ENCODE data around the gene MARVELD1. TPM values are rescaled to one million over a fixed set of nuclear protein-coding genes. Genes with fewer than 3 reads are reported as not detected.
A peak's percentile ranks its signal among the peaks of the same experiment; 100 is the strongest.

The MARVELD1 gene
- total and polyA plus RNA-seq, 12 donors: 2.8 to 11.9 (median 5.8) TPM

DNA sequence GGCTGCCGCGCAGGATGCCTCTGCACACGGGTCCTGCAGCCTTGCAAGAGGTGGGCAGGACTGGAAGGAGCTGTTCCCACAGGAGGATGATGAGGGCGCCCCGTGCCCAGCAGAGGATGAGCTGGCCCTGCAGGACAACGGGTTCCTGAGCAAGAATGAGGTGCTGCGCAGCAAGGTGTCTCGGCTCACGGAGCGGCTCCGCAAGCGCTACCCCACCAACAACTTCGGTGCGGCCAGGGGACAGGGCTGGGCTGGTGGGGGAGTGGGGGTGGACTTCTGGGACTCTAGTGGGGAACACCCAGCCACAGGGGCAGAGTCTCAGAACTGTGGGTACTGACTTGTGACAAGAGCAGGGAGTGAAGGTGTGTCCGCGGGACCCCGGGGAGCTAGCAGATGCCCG, 39.4 kb downstream of the MARVELD1 start:
- 92 to 95% methylated on average over 18 of the region's 18 CpGs for WGBS, 2 donors
- Histone ChIP-seq H3K4me1 (no peaks in the 10 kb centered on the region), H3K4me3 (no peak overlapping the region), H3K27ac (no peak overlapping the region), H3K27me3 (no peaks in the 10 kb centered on the region), H3K36me3 (peaks cover 8 to 100% (median 80%) of the 10 kb centered on the region in 9 donors), H3K9me3 (no peaks in the 10 kb centered on the region)
- DNase-seq (no peak), ATAC-seq (peak in 1 of 8 donors; percentile 10)
- intact Hi-C loops (cut with DNase I): loop anchor here in 1 of 10 donors (10.0 kb wide), 1 partner anchor 292 kb away; no protein-coding TSS in a partner anchor
- TF ChIP-seq, protein P1, sequence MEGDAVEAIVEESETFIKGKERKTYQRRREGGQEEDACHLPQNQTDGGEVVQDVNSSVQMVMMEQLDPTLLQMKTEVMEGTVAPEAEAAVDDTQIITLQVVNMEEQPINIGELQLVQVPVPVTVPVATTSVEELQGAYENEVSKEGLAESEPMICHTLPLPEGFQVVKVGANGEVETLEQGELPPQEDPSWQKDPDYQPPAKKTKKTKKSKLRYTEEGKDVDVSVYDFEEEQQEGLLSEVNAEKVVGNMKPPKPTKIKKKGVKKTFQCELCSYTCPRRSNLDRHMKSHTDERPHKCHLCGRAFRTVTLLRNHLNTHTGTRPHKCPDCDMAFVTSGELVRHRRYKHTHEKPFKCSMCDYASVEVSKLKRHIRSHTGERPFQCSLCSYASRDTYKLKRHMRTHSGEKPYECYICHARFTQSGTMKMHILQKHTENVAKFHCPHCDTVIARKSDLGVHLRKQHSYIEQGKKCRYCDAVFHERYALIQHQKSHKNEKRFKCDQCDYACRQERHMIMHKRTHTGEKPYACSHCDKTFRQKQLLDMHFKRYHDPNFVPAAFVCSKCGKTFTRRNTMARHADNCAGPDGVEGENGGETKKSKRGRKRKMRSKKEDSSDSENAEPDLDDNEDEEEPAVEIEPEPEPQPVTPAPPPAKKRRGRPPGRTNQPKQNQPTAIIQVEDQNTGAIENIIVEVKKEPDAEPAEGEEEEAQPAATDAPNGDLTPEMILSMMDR (IDR thresholded peaks at IDR 0.05): no peak

DNA sequence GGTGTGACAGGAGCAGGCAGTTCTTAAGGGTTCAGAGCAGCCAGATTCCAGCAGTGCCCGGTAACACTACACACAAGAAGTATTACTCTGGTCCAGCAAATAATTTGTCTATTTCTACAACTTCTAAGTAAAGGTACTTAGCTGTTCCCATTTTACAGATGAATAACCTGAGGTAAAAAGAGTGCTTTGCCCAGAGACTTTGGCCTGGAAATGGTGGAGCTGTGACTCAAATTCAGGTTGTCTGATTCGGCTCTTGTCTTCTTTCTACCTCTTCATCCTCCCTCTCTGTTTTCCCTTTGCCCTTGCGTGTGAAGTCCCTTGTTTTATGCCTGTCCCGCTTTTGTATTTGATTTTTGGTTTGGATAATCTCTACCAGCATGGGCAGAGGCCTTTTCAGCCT, 41.2 kb downstream of the MARVELD1 start:
- Histone ChIP-seq H3K27me3 (no peaks in the 10 kb centered on the region), H3K9me3 (no peaks in the 10 kb centered on the region), H3K4me3 (no peak overlapping the region), H3K36me3 (peaks cover 8 to 100% (median 70%) of the 10 kb centered on the region in 9 donors), H3K4me1 (peaks cover 0 to 3% (median 0%) of the 10 kb centered on the region in 9 donors), H3K27ac (no peak overlapping the region)
- TF ChIP-seq, protein P1 (IDR thresholded peaks at IDR 0.05): no peak
- 49 to 84% methylated on average over 4 of the region's 4 CpGs for WGBS, 2 donors
- DNase-seq: no peak
- ATAC-seq: no peak
- intact Hi-C loops (cut with DNase I): loop anchor here in 1 of 10 donors (10.0 kb wide), 1 partner anchor 290 kb away; no protein-coding TSS in a partner anchor

DNA sequence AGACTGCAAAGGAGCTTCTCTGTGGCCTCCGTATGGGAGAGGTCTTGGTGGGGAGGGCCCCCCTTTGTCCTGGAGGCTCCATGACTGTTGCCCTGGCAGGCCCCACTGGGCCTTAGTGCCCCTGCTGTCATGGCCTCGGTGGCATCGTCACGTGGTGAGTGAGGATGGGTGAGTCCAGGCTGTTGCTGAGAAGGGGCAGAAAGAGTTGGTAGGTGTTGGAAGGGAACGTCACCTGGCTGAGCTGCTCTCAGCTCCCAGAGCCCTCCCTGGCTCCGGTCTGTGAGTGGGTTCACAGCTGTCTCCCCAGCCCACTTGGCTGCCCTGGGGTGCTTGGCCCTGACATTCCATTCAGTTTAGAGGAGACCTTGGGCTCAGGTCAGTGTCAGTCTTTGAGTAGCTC, 42.2 kb downstream of the MARVELD1 start:
- Histone ChIP-seq H3K4me1 (peaks cover 0 to 3% (median 0%) of the 10 kb centered on the region in 9 donors), H3K27ac (no peak overlapping the region), H3K4me3 (no peak overlapping the region), H3K9me3 (no peaks in the 10 kb centered on the region), H3K36me3 (peaks cover 8 to 100% (median 62%) of the 10 kb centered on the region in 9 donors), H3K27me3 (no peaks in the 10 kb centered on the region)
- TF ChIP-seq, protein P1 (IDR thresholded peaks at IDR 0.05): no peak
- DNase-seq (no peak), ATAC-seq (no peak)
- intact Hi-C loops (cut with DNase I): loop anchor here in 1 of 10 donors (10.0 kb wide), 1 partner anchor 289 kb away; no protein-coding TSS in a partner anchor
- WGBS, 2 donors: 97% methylated on average over 6 of the region's 6 CpGs

DNA sequence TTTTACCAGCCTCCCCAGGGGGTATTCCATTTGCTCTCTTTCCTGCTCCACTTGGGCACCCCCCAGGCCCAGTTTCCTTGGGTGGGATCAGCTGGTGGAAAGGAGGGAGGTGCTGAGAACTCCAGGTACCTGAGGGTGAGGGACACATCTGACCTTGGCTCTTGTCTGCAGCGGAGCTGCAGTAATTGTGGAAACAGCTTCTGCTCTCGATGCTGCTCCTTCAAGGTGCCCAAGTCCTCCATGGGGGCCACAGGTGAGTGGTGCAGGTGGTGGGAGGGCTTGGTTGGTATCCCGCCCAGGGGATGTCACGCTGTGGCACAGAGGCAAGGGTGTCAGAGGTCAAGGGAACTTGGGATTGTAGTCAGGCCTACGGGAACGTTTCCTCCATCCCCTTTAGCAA, 43.9 kb downstream of the MARVELD1 start:
- H3K4me1 ChIP-seq: peaks cover 0 to 3% (median 0%) of the 10 kb centered on the region in 9 donors
- 88 to 90% methylated on average over 6 of the region's 6 CpGs for WGBS, 2 donors
- H3K27ac ChIP-seq: no peak overlapping the region
- H3K9me3 ChIP-seq: no peaks in the 10 kb centered on the region
- TF ChIP-seq, protein P1 (IDR thresholded peaks at IDR 0.05): no peak
- DNase-seq (no peak), ATAC-seq (no peak)
- intact Hi-C loops (cut with DNase I): loop anchor here in 1 of 10 donors (10.0 kb wide), 1 partner anchor 287 kb away; no protein-coding TSS in a partner anchor
- peaks cover 0 to 100% (median 45%) of the 10 kb centered on the region in 9 donors for H3K36me3 ChIP-seq
- H3K4me3 ChIP-seq: no peak overlapping the region
- H3K27me3 ChIP-seq: no peaks in the 10 kb centered on the region
